Measurements from ENCODE around the gene WDR33. TPM values are rescaled to one million over a fixed set of nuclear protein-coding genes. Genes with fewer than 3 reads are reported as not detected.
"Not testable (repeated sequence)": the region's sequence is repeated elsewhere in the genome, so short reads cannot be mapped to it uniquely, and the experiment has no call there.

The WDR33 gene
- total RNA-seq, 2 experiments from 2014 or later, result 59.8 to 61.5 TPM

- peaks cover 31% of the 10 kb centered on the region for H3K4me1 Mint-ChIP-seq (ENCODE audit: low read depth)
- H3K27me3 ChIP-seq (ENCODE audit: control insufficient read depth in 1 of 2, insufficient read depth in 2 of 2, low read length in 2 of 2), result no peaks in the 10 kb centered on the region
- H3K27me3 Mint-ChIP-seq, result no peaks in the 10 kb centered on the region
- peaks cover 8% of the 10 kb centered on the region for H3K4me1 ChIP-seq (ENCODE audit: insufficient read depth, low read length)
- ATAC-seq (ENCODE audit: poor library complexity) (no peak), DNase-seq (no peak)
- peak overlapping the region; percentile 30 for H3K27ac Mint-ChIP-seq
- no peak overlapping the region for H3K4me3 ChIP-seq (ENCODE audit: low read length)
- H3K36me3 ChIP-seq (ENCODE audit: insufficient read depth, low read length), result peaks cover 47% of the 10 kb centered on the region
- CTCF ChIA-PET, result no interaction called here
- intact Hi-C loops (cut with DNase I, micrococcal nuclease), result no loop called here
- H3K36me3 Mint-ChIP-seq (ENCODE audit: low read depth), result peaks cover 49% of the 10 kb centered on the region
- no peaks in the 10 kb centered on the region for H3K9me3 ChIP-seq (ENCODE audit: control insufficient read depth in 1 of 2, insufficient read depth in 1 of 2, low read length in 2 of 2)
- H3K27ac ChIP-seq (ENCODE audit: low read depth in 1 of 2, low read length in 2 of 2), result no peak overlapping the region
- H3K9me3 Mint-ChIP-seq, result no peaks in the 10 kb centered on the region
- H3K4me3 Mint-ChIP-seq, result no peak overlapping the region
- POLR2A ChIA-PET, result no interaction called here
- no peak for TF ChIP-seq CTCF (IDR thresholded peaks at IDR 0.05)
These were observed 39.8 kb downstream of the WDR33 start for GRCh38 chr2:127770973-127771735.

- H3K4me3 Mint-ChIP-seq; DNase-seq; ATAC-seq (ENCODE audit: poor library complexity); H3K4me1 ChIP-seq (ENCODE audit: insufficient read depth, low read length); H3K27me3 Mint-ChIP-seq; intact Hi-C loops (cut with DNase I, micrococcal nuclease); POLR2A ChIA-PET; H3K9me3 ChIP-seq (ENCODE audit: control insufficient read depth in 1 of 2, insufficient read depth in 1 of 2, low read length in 2 of 2); H3K4me3 ChIP-seq (ENCODE audit: low read length); H3K9me3 Mint-ChIP-seq; H3K27me3 ChIP-seq (ENCODE audit: control insufficient read depth in 1 of 2, insufficient read depth in 2 of 2, low read length in 2 of 2); H3K27ac Mint-ChIP-seq; CTCF ChIA-PET; H3K27ac ChIP-seq (ENCODE audit: low read depth in 1 of 2, low read length in 2 of 2): not testable (repeated sequence)
- peaks cover 51% of the 10 kb centered on the region for H3K36me3 ChIP-seq (ENCODE audit: insufficient read depth, low read length)
- Mint-ChIP-seq H3K4me1 (ENCODE audit: low read depth) (peaks cover 24% of the 10 kb centered on the region), H3K36me3 (ENCODE audit: low read depth) (peaks cover 50% of the 10 kb centered on the region)
These were observed 40.4 kb downstream of the WDR33 start for GRCh38 chr2:127770534-127770933.

- H3K27ac Mint-ChIP-seq, result peak overlapping the region; percentile 11
- intact Hi-C loops (cut with DNase I, micrococcal nuclease), result no loop called here
These were observed 41.4 kb downstream of the WDR33 start for GRCh38 chr2:127769587-127769986.

More at GRCh38 chr2:127769587-127769986, 41.4 kb downstream of the WDR33 start:
- DNase-seq (no peak), ATAC-seq (ENCODE audit: poor library complexity) (no peak)
- ChIA-PET POLR2A (no interaction called here), CTCF (interaction anchor here (0.6 kb wide), 1 partner anchor 14 kb away, joined by 4 read pairs; no protein-coding TSS in a partner anchor)
- Mint-ChIP-seq H3K4me1 (ENCODE audit: low read depth) (peaks cover 22% of the 10 kb centered on the region), H3K9me3 (no peaks in the 10 kb centered on the region), H3K27me3 (no peaks in the 10 kb centered on the region), H3K36me3 (ENCODE audit: low read depth) (peaks cover 57% of the 10 kb centered on the region), H3K4me3 (no peak overlapping the region)
- Histone ChIP-seq H3K9me3 (ENCODE audit: control insufficient read depth in 1 of 2, insufficient read depth in 1 of 2, low read length in 2 of 2) (no peaks in the 10 kb centered on the region), H3K36me3 (ENCODE audit: insufficient read depth, low read length) (peaks cover 61% of the 10 kb centered on the region), H3K4me1 (ENCODE audit: insufficient read depth, low read length) (peaks cover 6% of the 10 kb centered on the region), H3K4me3 (ENCODE audit: low read length) (no peak overlapping the region), H3K27me3 (ENCODE audit: control insufficient read depth in 1 of 2, insufficient read depth in 2 of 2, low read length in 2 of 2) (no peaks in the 10 kb centered on the region), H3K27ac (ENCODE audit: low read depth in 1 of 2, low read length in 2 of 2) (no peak overlapping the region)
- no peak for TF ChIP-seq CTCF (IDR thresholded peaks at IDR 0.05)
